Measurements from ENCODE around the gene TOR1B.

Gene TOR1B

DNA sequence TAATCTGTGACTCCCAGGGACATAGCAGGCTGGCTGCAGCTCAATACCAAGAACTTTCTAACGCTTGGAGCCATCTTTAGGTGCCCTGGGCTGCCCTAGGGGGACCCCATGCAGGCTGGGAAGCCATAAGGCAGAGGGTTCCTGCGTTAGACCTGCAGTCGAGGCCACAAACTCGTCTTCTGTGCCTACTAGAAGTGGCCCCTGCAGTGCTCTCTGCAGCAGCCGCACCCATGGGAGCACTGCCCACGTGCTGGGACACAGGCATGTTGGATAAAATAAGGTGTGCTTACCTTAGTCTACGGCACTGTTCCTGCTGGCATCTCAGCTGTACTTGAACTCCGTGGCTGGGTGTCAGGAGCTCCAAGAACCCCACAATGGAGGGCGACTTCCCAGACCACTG, 9.4 kb downstream of the TOR1B start:
- no peak for TF ChIP-seq POLR2AphosphoS5 (IDR thresholded peaks at IDR 0.05; ENCODE audit: low read depth, low read length)
- TF ChIP-seq FOXP2 (optimal IDR thresholded peaks at IDR 0.05; ENCODE audit: borderline replicate concordance, extremely low read depth, extremely low read length, insufficient read depth): no peak
- no peak for TF ChIP-seq TAF1 (IDR thresholded peaks at IDR 0.05; ENCODE audit: borderline replicate concordance, insufficient read depth, low read length)
- no peak for TF ChIP-seq SIN3A (IDR thresholded peaks at IDR 0.05; ENCODE audit: borderline replicate concordance, insufficient read depth, low read length)
- TF ChIP-seq REST (IDR thresholded peaks at IDR 0.05; ENCODE audit: insufficient read depth in 1 of 2, low read depth in 2 of 2, low read length in 2 of 2): no peak

- no peak for TF ChIP-seq REST (IDR thresholded peaks at IDR 0.05; ENCODE audit: insufficient read depth in 1 of 2, low read depth in 2 of 2, low read length in 2 of 2)
- TF ChIP-seq FOXP2 (optimal IDR thresholded peaks at IDR 0.05; ENCODE audit: borderline replicate concordance, extremely low read depth, extremely low read length, insufficient read depth): no peak
- TF ChIP-seq POLR2AphosphoS5 (IDR thresholded peaks at IDR 0.05; ENCODE audit: low read depth, low read length): no peak
- TF ChIP-seq SIN3A (IDR thresholded peaks at IDR 0.05; ENCODE audit: borderline replicate concordance, insufficient read depth, low read length): no peak
- TF ChIP-seq TAF1 (IDR thresholded peaks at IDR 0.05; ENCODE audit: borderline replicate concordance, insufficient read depth, low read length): no peak
These were observed 10.7 kb downstream of the TOR1B start for GRCh38 chr9:129813661-129814060.

DNA sequence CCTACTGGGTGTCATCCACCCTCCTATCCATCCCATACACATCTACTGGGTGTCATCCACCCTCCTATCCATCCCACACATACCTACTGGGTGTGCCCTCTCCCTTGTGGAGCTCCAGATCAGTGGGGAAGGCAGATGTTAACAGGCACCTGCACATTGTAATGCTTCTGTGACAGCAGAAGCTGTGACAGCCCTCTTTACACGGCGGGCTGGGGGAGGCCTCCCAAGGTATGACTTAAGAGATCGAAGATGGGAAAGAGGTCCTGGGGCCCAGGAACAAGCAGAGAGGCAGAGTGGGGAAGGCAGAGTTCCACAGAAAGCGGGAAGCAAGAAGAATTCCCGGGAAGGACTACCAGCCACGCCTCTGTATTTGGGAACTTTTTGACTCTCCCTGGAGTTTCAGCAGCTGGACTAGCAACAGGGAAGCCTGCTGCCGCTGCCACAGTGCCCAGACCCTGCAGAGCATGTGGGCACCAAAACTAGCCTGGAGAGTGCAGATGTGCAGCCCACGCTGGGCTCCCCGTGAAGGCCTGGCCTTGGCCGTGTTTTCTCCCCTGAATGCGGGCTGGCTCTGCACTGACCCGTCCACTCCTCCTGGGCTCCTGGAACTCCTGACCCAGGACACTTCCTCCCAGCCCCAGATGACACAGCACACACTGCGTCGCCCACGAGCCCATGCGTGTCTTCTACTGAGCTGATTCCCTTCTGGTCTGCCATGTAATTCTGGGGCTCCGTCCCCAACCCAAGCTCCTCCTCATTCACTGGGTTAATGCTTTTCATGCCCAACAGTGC, 11.6 kb downstream of the TOR1B start:
- TF ChIP-seq TAF1 (IDR thresholded peaks at IDR 0.05; ENCODE audit: borderline replicate concordance, insufficient read depth, low read length): no peak
- no peak for TF ChIP-seq POLR2AphosphoS5 (IDR thresholded peaks at IDR 0.05; ENCODE audit: low read depth, low read length)
- TF ChIP-seq FOXP2 (optimal IDR thresholded peaks at IDR 0.05; ENCODE audit: borderline replicate concordance, extremely low read depth, extremely low read length, insufficient read depth): no peak
- no peak for TF ChIP-seq REST (IDR thresholded peaks at IDR 0.05; ENCODE audit: insufficient read depth in 1 of 2, low read depth in 2 of 2, low read length in 2 of 2)
- TF ChIP-seq SIN3A (IDR thresholded peaks at IDR 0.05; ENCODE audit: borderline replicate concordance, insufficient read depth, low read length): no peak

- TF ChIP-seq REST (IDR thresholded peaks at IDR 0.05; ENCODE audit: insufficient read depth in 1 of 2, low read depth in 2 of 2, low read length in 2 of 2) (no peak), TAF1 (IDR thresholded peaks at IDR 0.05; ENCODE audit: borderline replicate concordance, insufficient read depth, low read length) (no peak), POLR2AphosphoS5 (IDR thresholded peaks at IDR 0.05; ENCODE audit: low read depth, low read length) (no peak), SIN3A (IDR thresholded peaks at IDR 0.05; ENCODE audit: borderline replicate concordance, insufficient read depth, low read length) (no peak), FOXP2 (optimal IDR thresholded peaks at IDR 0.05; ENCODE audit: borderline replicate concordance, extremely low read depth, extremely low read length, insufficient read depth) (no peak)
These were observed 12.3 kb downstream of the TOR1B start for GRCh38 chr9:129815278-129815677.
